ENCODE data around the gene C16orf92. TPM values are rescaled to one million over a fixed set of nuclear protein-coding genes. Genes with fewer than 3 reads are reported as not detected.

Gene C16orf92
- total RNA-seq, 1 experiment from 2014 or later = not detected

- no TSS peak for BruUV-seq (replicated peaks)
- DNase-seq (ENCODE audit: low spot score) = no peak
- Histone ChIP-seq H3K4me3 (ENCODE audit: low read depth, low read length, poor library complexity, severe bottlenecking) (no peak overlapping the region), H3K9me3 (ENCODE audit: low read depth, low read length, poor library complexity, severe bottlenecking) (no peaks in the 10 kb centered on the region), H3K36me3 (ENCODE audit: insufficient read depth, low read length, poor library complexity, severe bottlenecking) (no peaks in the 10 kb centered on the region), H3K27ac (ENCODE audit: low read depth, low read length, poor library complexity, severe bottlenecking) (no peak overlapping the region), H3K27me3 (replicated peaks; ENCODE audit: insufficient read depth, low read depth, low read length, poor library complexity) (no peaks in the 10 kb centered on the region), H3K4me1 (ENCODE audit: insufficient read depth, low read length, poor library complexity, severe bottlenecking) (no peaks in the 10 kb centered on the region)
- no peak for TF ChIP-seq CTCF (conservative IDR thresholded peaks at IDR 0.05; ENCODE audit: low read depth, low read length)
- no peak for TF ChIP-seq EZH2 (IDR thresholded peaks at IDR 0.05; ENCODE audit: borderline replicate concordance, low read depth, low read length, poor library complexity, severe bottlenecking)
- ChIA-PET CTCF (no interaction called here), POLR2A (ENCODE audit: low non-redundant PET) (no interaction called here)
- intact Hi-C loops (cut with micrococcal nuclease; ENCODE audit: unreplicated experiment) = no loop called here
Measured at GRCh38 chr16:30025156-30025555, 2.2 kb downstream of the C16orf92 start.

- BruUV-seq (replicated peaks) = no TSS peak
- no peaks in the 10 kb centered on the region for H3K4me1 ChIP-seq (ENCODE audit: insufficient read depth, low read length, poor library complexity, severe bottlenecking)
- POLR2A ChIA-PET (ENCODE audit: low non-redundant PET) = no interaction called here
- no peak overlapping the region for H3K27ac ChIP-seq (ENCODE audit: low read depth, low read length, poor library complexity, severe bottlenecking)
- no peaks in the 10 kb centered on the region for H3K27me3 ChIP-seq (replicated peaks; ENCODE audit: insufficient read depth, low read depth, low read length, poor library complexity)
- TF ChIP-seq CTCF (conservative IDR thresholded peaks at IDR 0.05; ENCODE audit: low read depth, low read length) (no peak), EZH2 (IDR thresholded peaks at IDR 0.05; ENCODE audit: borderline replicate concordance, low read depth, low read length, poor library complexity, severe bottlenecking) (no peak)
- H3K9me3 ChIP-seq (ENCODE audit: low read depth, low read length, poor library complexity, severe bottlenecking) = no peaks in the 10 kb centered on the region
- intact Hi-C loops (cut with micrococcal nuclease; ENCODE audit: unreplicated experiment) = no loop called here
- no peak for DNase-seq (ENCODE audit: low spot score)
- H3K36me3 ChIP-seq (ENCODE audit: insufficient read depth, low read length, poor library complexity, severe bottlenecking) = no peaks in the 10 kb centered on the region
- H3K4me3 ChIP-seq (ENCODE audit: low read depth, low read length, poor library complexity, severe bottlenecking) = no peak overlapping the region
- CTCF ChIA-PET = no interaction called here
Measured at GRCh38 chr16:30025574-30025973, 2.6 kb downstream of the C16orf92 start.

- Histone ChIP-seq H3K36me3 (ENCODE audit: insufficient read depth, low read length, poor library complexity, severe bottlenecking) (no peaks in the 10 kb centered on the region), H3K4me3 (ENCODE audit: low read depth, low read length, poor library complexity, severe bottlenecking) (no peak overlapping the region), H3K27me3 (replicated peaks; ENCODE audit: insufficient read depth, low read depth, low read length, poor library complexity) (no peaks in the 10 kb centered on the region), H3K9me3 (ENCODE audit: low read depth, low read length, poor library complexity, severe bottlenecking) (no peaks in the 10 kb centered on the region), H3K27ac (ENCODE audit: low read depth, low read length, poor library complexity, severe bottlenecking) (no peak overlapping the region), H3K4me1 (ENCODE audit: insufficient read depth, low read length, poor library complexity, severe bottlenecking) (no peaks in the 10 kb centered on the region)
- intact Hi-C loops (cut with micrococcal nuclease; ENCODE audit: unreplicated experiment) = no loop called here
- no peak for DNase-seq (ENCODE audit: low spot score)
- TF ChIP-seq EZH2 (IDR thresholded peaks at IDR 0.05; ENCODE audit: borderline replicate concordance, low read depth, low read length, poor library complexity, severe bottlenecking) (no peak), CTCF (conservative IDR thresholded peaks at IDR 0.05; ENCODE audit: low read depth, low read length) (no peak)
- ChIA-PET CTCF (no interaction called here), POLR2A (ENCODE audit: low non-redundant PET) (no interaction called here)
- no TSS peak for BruUV-seq (replicated peaks)
Measured at GRCh38 chr16:30026449-30026848, 3.5 kb downstream of the C16orf92 start.

All from A673 (cell line).